Measurements from ENCODE around the gene ELK4. TPM values are rescaled to one million over a fixed set of nuclear protein-coding genes. Genes with fewer than 3 reads are reported as not detected.

ELK4 gene
- total and polyA plus RNA-seq, 2 experiments from 2014 or later: 5.1 to 16.4 TPM

DNA sequence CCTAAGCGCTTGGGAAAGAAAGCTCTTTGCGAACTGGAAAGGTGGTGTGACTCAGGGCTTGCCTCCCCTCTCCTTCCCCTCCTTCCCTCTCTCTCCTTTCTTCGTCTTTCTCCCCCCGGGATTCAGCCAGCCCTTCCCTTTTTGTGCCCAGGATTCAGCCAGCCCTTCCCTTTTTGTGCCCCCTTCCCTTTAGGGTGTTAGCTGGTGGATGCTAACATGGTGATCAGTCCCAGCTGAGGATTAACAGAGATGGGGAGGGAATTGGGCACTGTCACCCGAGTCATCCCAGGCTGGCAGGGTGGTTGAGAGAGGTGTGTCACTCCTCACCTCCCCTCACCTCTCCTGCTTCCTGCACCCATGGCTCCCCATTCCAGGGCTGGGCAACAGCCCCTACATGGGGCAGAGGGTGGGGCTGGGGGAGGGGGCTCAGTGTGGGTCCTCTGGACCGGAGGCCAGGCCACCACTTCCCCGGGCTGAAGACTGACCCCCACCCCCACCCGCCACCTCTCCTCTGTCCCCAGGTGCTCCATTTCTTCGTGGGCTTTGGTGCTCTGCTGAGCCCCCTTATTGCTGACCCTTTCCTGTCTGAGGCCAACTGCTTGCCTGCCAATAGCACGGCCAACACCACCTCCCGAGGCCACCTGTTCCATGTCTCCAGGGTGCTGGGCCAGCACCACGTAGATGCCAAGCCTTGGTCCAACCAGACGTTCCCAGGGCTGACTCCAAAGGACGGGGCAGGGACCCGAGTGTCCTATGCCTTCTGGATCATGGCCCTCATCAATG lies 51.5 kb downstream of the ELK4 start:
- no peak overlapping the region for H2AFZ ChIP-seq
- WGBS, 2 experiments (ENCODE audit: low coverage in 1 of 2, low lambda C conversion rate in 2 of 2, missing lambda C conversion rate in 2 of 2): 38 to 43% methylated on average over 12 to 15 of the region's 15 CpGs
- no peaks in the 10 kb centered on the region for H4K20me1 ChIP-seq (ENCODE audit: insufficient read depth)
- TF ChIP-seq EZH2 (IDR thresholded peaks at IDR 0.05; ENCODE audit: insufficient read depth, poor library complexity, severe bottlenecking) (no peak), EZH2phosphoT487 (IDR thresholded peaks at IDR 0.05; ENCODE audit: insufficient read depth, low read depth) (no peak)
- H3K9me2 ChIP-seq (ENCODE audit: insufficient read depth): no peaks in the 10 kb centered on the region
- in situ Hi-C loops (cut with MboI): no loop called here
- H3K4me1 ChIP-seq (ENCODE audit: insufficient read depth): no peaks in the 10 kb centered on the region
- no peak overlapping the region for H3K4me2 ChIP-seq (ENCODE audit: unreplicated experiment)
- no peak overlapping the region for H3K9ac ChIP-seq
- H3K36me3 ChIP-seq (ENCODE audit: low read depth): no peaks in the 10 kb centered on the region
- no peak overlapping the region for H3K27ac ChIP-seq
- no peaks in the 10 kb centered on the region for H3K79me2 ChIP-seq (ENCODE audit: insufficient read depth)
- no peaks in the 10 kb centered on the region for H3F3A ChIP-seq (ENCODE audit: insufficient read depth)
- H3K9me3 ChIP-seq (ENCODE audit: low read depth): no peaks in the 10 kb centered on the region
- no peak overlapping the region for H3K4me3 ChIP-seq
- H3K27me3 ChIP-seq (replicated peaks; ENCODE audit: insufficient read depth): peaks cover 63% of the 10 kb centered on the region
- DNase-seq: no peak

- no peak for DNase-seq
- Histone ChIP-seq H3K27ac (no peak overlapping the region), H3K36me3 (ENCODE audit: low read depth) (no peaks in the 10 kb centered on the region), H3K4me1 (ENCODE audit: insufficient read depth) (no peaks in the 10 kb centered on the region), H3K27me3 (replicated peaks; ENCODE audit: insufficient read depth) (peaks cover 66% of the 10 kb centered on the region), H3K4me3 (no peak overlapping the region), H3K4me2 (ENCODE audit: unreplicated experiment) (no peak overlapping the region), H3K9ac (no peak overlapping the region), H2AFZ (no peak overlapping the region), H3F3A (ENCODE audit: insufficient read depth) (no peaks in the 10 kb centered on the region), H3K9me3 (ENCODE audit: low read depth) (no peaks in the 10 kb centered on the region), H3K79me2 (ENCODE audit: insufficient read depth) (no peaks in the 10 kb centered on the region), H4K20me1 (ENCODE audit: insufficient read depth) (no peaks in the 10 kb centered on the region), H3K9me2 (ENCODE audit: insufficient read depth) (no peaks in the 10 kb centered on the region)
- in situ Hi-C loops (cut with MboI): no loop called here
- 69 to 75% methylated on average over 12 of the region's 12 CpGs for WGBS, 2 experiments (ENCODE audit: low coverage in 1 of 2, low lambda C conversion rate in 2 of 2, missing lambda C conversion rate in 2 of 2)
- TF ChIP-seq EZH2 (IDR thresholded peaks at IDR 0.05; ENCODE audit: insufficient read depth, poor library complexity, severe bottlenecking) (no peak), EZH2phosphoT487 (IDR thresholded peaks at IDR 0.05; ENCODE audit: insufficient read depth, low read depth) (no peak)
These were observed 52.1 kb downstream of the ELK4 start for GRCh38 chr1:205579711-205580110.

DNA sequence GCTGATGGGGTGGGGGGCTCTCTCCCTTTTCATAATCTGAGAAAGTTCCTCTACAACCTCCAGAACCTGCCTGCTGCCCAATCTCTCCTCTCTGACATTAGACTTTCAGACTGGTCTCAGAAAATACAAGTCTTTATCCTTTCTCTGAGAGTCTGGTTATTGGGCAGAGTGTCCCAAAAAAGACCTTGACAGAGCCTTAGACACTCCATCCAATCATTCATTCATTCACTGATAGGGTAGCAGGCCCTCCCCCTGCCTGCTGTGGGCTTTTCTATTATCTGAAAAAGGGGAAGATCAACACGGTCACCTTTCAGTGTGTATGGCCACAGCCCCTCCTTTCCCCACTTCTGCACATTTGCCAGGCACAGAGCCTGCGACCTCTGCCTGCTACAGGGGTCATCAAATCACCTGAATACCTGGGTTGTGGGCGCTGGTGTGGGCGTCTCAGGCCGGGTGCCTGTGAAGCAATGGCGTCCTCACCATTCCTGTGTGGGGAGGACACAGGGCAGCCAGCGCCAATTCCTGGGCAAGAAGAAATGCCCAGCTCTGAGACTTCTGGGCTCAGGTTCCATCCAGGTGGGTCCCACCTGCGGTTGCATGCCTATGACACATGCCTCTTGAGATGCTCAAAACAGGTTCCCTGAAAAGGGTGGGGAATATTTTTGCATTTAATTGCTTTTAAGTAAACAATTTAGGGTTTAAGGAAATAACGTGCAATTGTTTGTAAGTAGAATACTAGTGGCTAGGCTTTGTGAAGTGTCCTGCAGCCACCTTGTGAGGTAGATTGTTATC lies 52.8 kb downstream of the ELK4 start:
- Histone ChIP-seq H3K27ac (no peak overlapping the region), H3K4me3 (no peak overlapping the region), H3K27me3 (replicated peaks; ENCODE audit: insufficient read depth) (peaks cover 71% of the 10 kb centered on the region), H3K9me2 (ENCODE audit: insufficient read depth) (no peaks in the 10 kb centered on the region), H3K9ac (no peak overlapping the region), H3K4me1 (ENCODE audit: insufficient read depth) (no peaks in the 10 kb centered on the region), H3K4me2 (ENCODE audit: unreplicated experiment) (no peak overlapping the region), H3F3A (ENCODE audit: insufficient read depth) (no peaks in the 10 kb centered on the region), H3K9me3 (ENCODE audit: low read depth) (no peaks in the 10 kb centered on the region), H3K79me2 (ENCODE audit: insufficient read depth) (no peaks in the 10 kb centered on the region), H3K36me3 (ENCODE audit: low read depth) (no peaks in the 10 kb centered on the region), H4K20me1 (ENCODE audit: insufficient read depth) (no peaks in the 10 kb centered on the region), H2AFZ (no peak overlapping the region)
- no peak for TF ChIP-seq EZH2phosphoT487 (IDR thresholded peaks at IDR 0.05; ENCODE audit: insufficient read depth, low read depth)
- no peak for TF ChIP-seq EZH2 (IDR thresholded peaks at IDR 0.05; ENCODE audit: insufficient read depth, poor library complexity, severe bottlenecking)
- 57 to 63% methylated on average over 9 of the region's 9 CpGs for WGBS, 2 experiments (ENCODE audit: low coverage in 1 of 2, low lambda C conversion rate in 2 of 2, missing lambda C conversion rate in 2 of 2)
- no peak for DNase-seq
- in situ Hi-C loops (cut with MboI): no loop called here

- TF ChIP-seq EZH2 (IDR thresholded peaks at IDR 0.05; ENCODE audit: insufficient read depth, poor library complexity, severe bottlenecking) (no peak), EZH2phosphoT487 (IDR thresholded peaks at IDR 0.05; ENCODE audit: insufficient read depth, low read depth) (no peak)
- Histone ChIP-seq H3K27ac (no peak overlapping the region), H2AFZ (no peak overlapping the region), H3K9me3 (ENCODE audit: low read depth) (no peaks in the 10 kb centered on the region), H3K79me2 (ENCODE audit: insufficient read depth) (no peaks in the 10 kb centered on the region), H3K27me3 (replicated peaks; ENCODE audit: insufficient read depth) (peaks cover 71% of the 10 kb centered on the region), H3K4me2 (ENCODE audit: unreplicated experiment) (no peak overlapping the region), H3K9me2 (ENCODE audit: insufficient read depth) (no peaks in the 10 kb centered on the region), H3K4me1 (ENCODE audit: insufficient read depth) (no peaks in the 10 kb centered on the region), H3K4me3 (no peak overlapping the region), H3K36me3 (ENCODE audit: low read depth) (no peaks in the 10 kb centered on the region), H4K20me1 (ENCODE audit: insufficient read depth) (no peaks in the 10 kb centered on the region), H3F3A (ENCODE audit: insufficient read depth) (no peaks in the 10 kb centered on the region), H3K9ac (no peak overlapping the region)
- 54 to 57% methylated on average over 13 of the region's 13 CpGs for WGBS, 2 experiments (ENCODE audit: low coverage in 1 of 2, low lambda C conversion rate in 2 of 2, missing lambda C conversion rate in 2 of 2)
- in situ Hi-C loops (cut with MboI): no loop called here
- DNase-seq: peak; percentile 24
These were observed 53.7 kb downstream of the ELK4 start for GRCh38 chr1:205577874-205578658.
